ENCODE results near the gene TUFT1. TPM values are rescaled to one million over a fixed set of nuclear protein-coding genes. Genes with fewer than 3 reads are reported as not detected.

Gene TUFT1
- total RNA-seq, 1 experiment from 2014 or later = 2.6 TPM

DNA sequence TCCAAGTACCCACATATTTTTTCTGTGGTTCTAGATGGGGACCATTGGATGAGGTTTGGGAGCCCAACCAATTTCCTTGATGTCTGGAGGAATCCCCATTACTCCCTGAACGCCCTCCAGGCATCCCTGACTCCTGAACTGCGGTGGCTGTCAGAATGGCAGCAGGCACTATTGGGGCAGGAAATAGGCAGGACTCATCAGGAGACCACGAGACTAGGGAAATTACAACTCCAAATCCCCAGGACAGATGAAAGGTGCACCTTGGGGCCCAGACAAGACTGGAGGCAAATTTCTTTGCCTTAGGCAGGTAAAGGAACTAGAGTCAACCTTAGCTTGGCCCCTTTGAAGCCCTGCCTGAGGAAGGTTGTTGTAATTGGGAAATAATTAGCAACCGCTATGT, 27.8 kb upstream of the TUFT1 start:
- no TSS peak for BruUV-seq (replicated peaks)
- Histone ChIP-seq H3K9me3 (ENCODE audit: low read depth, low read length, poor library complexity, severe bottlenecking) (no peaks in the 10 kb centered on the region), H3K4me1 (ENCODE audit: insufficient read depth, low read length, poor library complexity, severe bottlenecking) (peaks cover 14% of the 10 kb centered on the region), H3K4me3 (ENCODE audit: low read depth, low read length, poor library complexity, severe bottlenecking) (peak overlapping the region; percentile 54), H3K27me3 (replicated peaks; ENCODE audit: insufficient read depth, low read depth, low read length, poor library complexity) (no peaks in the 10 kb centered on the region), H3K36me3 (ENCODE audit: insufficient read depth, low read length, poor library complexity, severe bottlenecking) (no peaks in the 10 kb centered on the region), H3K27ac (ENCODE audit: low read depth, low read length, poor library complexity, severe bottlenecking) (no peak overlapping the region)
- intact Hi-C loops (cut with micrococcal nuclease; ENCODE audit: unreplicated experiment) = no loop called here
- TF ChIP-seq, protein P1, sequence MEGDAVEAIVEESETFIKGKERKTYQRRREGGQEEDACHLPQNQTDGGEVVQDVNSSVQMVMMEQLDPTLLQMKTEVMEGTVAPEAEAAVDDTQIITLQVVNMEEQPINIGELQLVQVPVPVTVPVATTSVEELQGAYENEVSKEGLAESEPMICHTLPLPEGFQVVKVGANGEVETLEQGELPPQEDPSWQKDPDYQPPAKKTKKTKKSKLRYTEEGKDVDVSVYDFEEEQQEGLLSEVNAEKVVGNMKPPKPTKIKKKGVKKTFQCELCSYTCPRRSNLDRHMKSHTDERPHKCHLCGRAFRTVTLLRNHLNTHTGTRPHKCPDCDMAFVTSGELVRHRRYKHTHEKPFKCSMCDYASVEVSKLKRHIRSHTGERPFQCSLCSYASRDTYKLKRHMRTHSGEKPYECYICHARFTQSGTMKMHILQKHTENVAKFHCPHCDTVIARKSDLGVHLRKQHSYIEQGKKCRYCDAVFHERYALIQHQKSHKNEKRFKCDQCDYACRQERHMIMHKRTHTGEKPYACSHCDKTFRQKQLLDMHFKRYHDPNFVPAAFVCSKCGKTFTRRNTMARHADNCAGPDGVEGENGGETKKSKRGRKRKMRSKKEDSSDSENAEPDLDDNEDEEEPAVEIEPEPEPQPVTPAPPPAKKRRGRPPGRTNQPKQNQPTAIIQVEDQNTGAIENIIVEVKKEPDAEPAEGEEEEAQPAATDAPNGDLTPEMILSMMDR (conservative IDR thresholded peaks at IDR 0.05; ENCODE audit: low read depth, low read length) = no peak
- TF ChIP-seq EZH2 (IDR thresholded peaks at IDR 0.05; ENCODE audit: borderline replicate concordance, low read depth, low read length, poor library complexity, severe bottlenecking) = no peak
- POLR2A ChIA-PET (ENCODE audit: low non-redundant PET) = no interaction called here
- no peak for DNase-seq (ENCODE audit: low spot score)
- CTCF ChIA-PET = no interaction called here

DNA sequence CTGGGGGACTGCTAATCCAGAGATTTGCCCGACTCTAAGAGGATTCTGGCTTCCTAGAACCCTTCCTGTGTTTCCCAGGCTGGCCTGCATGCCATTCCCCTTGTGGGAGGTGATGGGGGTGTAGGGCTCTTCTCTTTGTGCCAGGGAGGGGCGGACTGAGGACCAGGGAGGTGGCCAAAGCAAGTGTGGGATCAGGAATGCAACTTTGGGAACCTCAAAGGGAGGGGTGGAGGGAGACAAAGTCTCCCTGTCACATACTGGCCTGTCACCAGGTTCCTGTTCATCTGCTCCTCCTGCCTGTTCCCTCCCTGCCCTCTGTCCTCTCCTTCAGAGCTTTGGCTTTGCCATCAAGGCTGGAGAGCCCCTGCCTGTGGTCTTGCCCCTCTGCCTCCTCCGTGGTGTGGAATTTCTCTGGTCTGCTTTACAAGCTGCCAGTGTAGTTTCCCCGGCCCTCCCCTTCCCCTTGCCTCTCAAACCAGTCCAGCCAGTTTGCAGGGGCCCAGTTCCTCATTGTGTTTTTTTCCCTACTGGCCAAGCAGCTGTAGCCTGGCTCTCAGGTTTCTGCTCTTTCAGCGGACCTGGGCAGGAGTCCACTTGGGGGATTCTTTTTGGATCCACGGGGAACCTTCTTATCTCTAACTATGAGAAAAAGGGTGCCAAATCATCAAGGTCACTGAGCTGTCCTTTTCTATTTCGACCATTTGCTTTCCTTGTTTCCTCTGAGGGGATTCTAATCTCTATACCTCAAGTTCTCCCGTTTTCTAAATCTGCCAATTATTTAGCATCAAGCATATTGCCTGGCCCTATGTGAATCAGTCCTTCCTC, 27.1 kb upstream of the TUFT1 start:
- H3K4me1 ChIP-seq (ENCODE audit: insufficient read depth, low read length, poor library complexity, severe bottlenecking) = peaks cover 14% of the 10 kb centered on the region
- H3K27ac ChIP-seq (ENCODE audit: low read depth, low read length, poor library complexity, severe bottlenecking) = no peak overlapping the region
- no peaks in the 10 kb centered on the region for H3K36me3 ChIP-seq (ENCODE audit: insufficient read depth, low read length, poor library complexity, severe bottlenecking)
- CTCF ChIA-PET = no interaction called here
- TF ChIP-seq, protein P1 (conservative IDR thresholded peaks at IDR 0.05; ENCODE audit: low read depth, low read length) = no peak
- no peak for TF ChIP-seq EZH2 (IDR thresholded peaks at IDR 0.05; ENCODE audit: borderline replicate concordance, low read depth, low read length, poor library complexity, severe bottlenecking)
- H3K27me3 ChIP-seq (replicated peaks; ENCODE audit: insufficient read depth, low read depth, low read length, poor library complexity) = no peaks in the 10 kb centered on the region
- no TSS peak for BruUV-seq (replicated peaks)
- DNase-seq (ENCODE audit: low spot score) = no peak
- POLR2A ChIA-PET (ENCODE audit: low non-redundant PET) = no interaction called here
- H3K4me3 ChIP-seq (ENCODE audit: low read depth, low read length, poor library complexity, severe bottlenecking) = no peak overlapping the region
- no peaks in the 10 kb centered on the region for H3K9me3 ChIP-seq (ENCODE audit: low read depth, low read length, poor library complexity, severe bottlenecking)
- intact Hi-C loops (cut with micrococcal nuclease; ENCODE audit: unreplicated experiment) = no loop called here

DNA sequence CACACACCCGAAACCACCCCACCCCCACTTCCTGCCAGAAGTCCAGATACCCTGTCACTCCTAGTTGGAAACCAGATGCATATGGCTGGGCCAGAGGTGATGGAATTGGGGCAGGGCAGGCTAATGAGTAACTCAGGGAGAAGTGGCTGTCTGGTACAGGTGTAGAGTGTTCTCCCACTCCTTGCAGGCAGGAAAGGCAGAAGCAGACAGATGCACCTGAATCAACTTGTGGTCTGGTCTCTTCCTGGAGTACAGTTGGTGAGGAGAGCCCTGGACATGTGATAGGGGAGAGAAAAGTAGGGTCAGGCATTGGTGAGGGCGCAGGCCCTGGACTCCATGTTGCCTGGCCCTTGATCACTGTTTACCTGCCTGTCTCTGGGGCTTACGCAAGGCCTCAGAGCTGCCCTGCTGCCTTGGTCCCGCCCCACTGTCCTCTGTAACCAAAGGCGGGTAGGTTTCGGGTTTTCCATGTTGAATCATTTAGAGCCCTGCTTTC, 26.4 kb upstream of the TUFT1 start:
- Histone ChIP-seq H3K4me3 (ENCODE audit: low read depth, low read length, poor library complexity, severe bottlenecking) (no peak overlapping the region), H3K4me1 (ENCODE audit: insufficient read depth, low read length, poor library complexity, severe bottlenecking) (peaks cover 14% of the 10 kb centered on the region), H3K9me3 (ENCODE audit: low read depth, low read length, poor library complexity, severe bottlenecking) (no peaks in the 10 kb centered on the region), H3K27me3 (replicated peaks; ENCODE audit: insufficient read depth, low read depth, low read length, poor library complexity) (no peaks in the 10 kb centered on the region), H3K27ac (ENCODE audit: low read depth, low read length, poor library complexity, severe bottlenecking) (no peak overlapping the region), H3K36me3 (ENCODE audit: insufficient read depth, low read length, poor library complexity, severe bottlenecking) (no peaks in the 10 kb centered on the region)
- no TSS peak for BruUV-seq (replicated peaks)
- TF ChIP-seq EZH2 (IDR thresholded peaks at IDR 0.05; ENCODE audit: borderline replicate concordance, low read depth, low read length, poor library complexity, severe bottlenecking) = no peak
- TF ChIP-seq, protein P1 (conservative IDR thresholded peaks at IDR 0.05; ENCODE audit: low read depth, low read length) = no peak
- ChIA-PET POLR2A (ENCODE audit: low non-redundant PET) (no interaction called here), CTCF (no interaction called here)
- intact Hi-C loops (cut with micrococcal nuclease; ENCODE audit: unreplicated experiment) = no loop called here
- DNase-seq (ENCODE audit: low spot score) = no peak

All from A673 (cell line).